Measurements from ENCODE around the gene CENPE.

- no peak for TF ChIP-seq RAD21 (IDR thresholded peaks at IDR 0.05; ENCODE audit: low read length)
- TF ChIP-seq CTCF (conservative IDR thresholded peaks at IDR 0.05; ENCODE audit: low read depth, low read length) = no peak
- TF ChIP-seq MXI1 (IDR thresholded peaks at IDR 0.05; ENCODE audit: borderline replicate concordance, low read depth, low read length) = no peak
- no peak for TF ChIP-seq CEBPB (IDR thresholded peaks at IDR 0.05; ENCODE audit: low read depth, low read length)
- TF ChIP-seq RCOR1 (IDR thresholded peaks at IDR 0.05; ENCODE audit: insufficient replicate concordance, low read length) = no peak
- no peak for TF ChIP-seq ELK1 (IDR thresholded peaks at IDR 0.05; ENCODE audit: borderline replicate concordance, low read depth, low read length)
These were observed 99.8 kb downstream of the CENPE start for GRCh38 chr4:103098341-103098740.
